ENCODE results near the gene LMNTD2.

Gene LMNTD2

GRCh38 chr11:596374-596773 is 35.8 kb upstream of the LMNTD2 start:
- H3K4me3 ChIP-seq (ENCODE audit: low read depth, low read length): no peak overlapping the region
- TF ChIP-seq CTCF (conservative IDR thresholded peaks at IDR 0.05; ENCODE audit: low read depth, low read length): no peak
- no peak for DNase-seq (ENCODE audit: low read depth)

DNA sequence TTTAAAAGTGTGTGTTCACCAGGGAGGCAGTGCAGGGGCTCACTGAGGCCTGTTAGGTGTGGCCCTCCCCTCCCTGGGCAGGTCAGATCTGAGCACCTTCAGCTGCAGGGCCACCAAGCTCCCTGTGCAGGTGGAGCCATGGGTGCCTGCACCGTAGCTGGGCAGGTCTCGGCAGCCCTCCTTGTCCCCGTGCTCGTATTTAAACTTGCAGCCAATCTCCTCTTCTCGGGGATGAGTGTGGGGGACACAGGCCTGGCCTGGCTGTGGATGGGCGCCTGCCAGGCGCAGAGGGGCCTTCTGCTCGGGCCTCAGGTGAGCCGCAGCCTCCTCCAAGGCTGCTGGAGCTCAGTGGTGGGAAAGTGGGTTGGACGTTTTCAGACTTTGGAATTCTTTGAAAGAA is 34.9 kb upstream of the LMNTD2 start:
- no peak for DNase-seq (ENCODE audit: low read depth)
- no peak overlapping the region for H3K4me3 ChIP-seq (ENCODE audit: low read depth, low read length)
- TF ChIP-seq CTCF (conservative IDR thresholded peaks at IDR 0.05; ENCODE audit: low read depth, low read length): no peak

GRCh38 chr11:593347-593746 is 32.8 kb upstream of the LMNTD2 start:
- DNase-seq (ENCODE audit: low read depth): no peak
- no peak for TF ChIP-seq CTCF (conservative IDR thresholded peaks at IDR 0.05; ENCODE audit: low read depth, low read length)
- no peak overlapping the region for H3K4me3 ChIP-seq (ENCODE audit: low read depth, low read length)

GRCh38 chr11:592918-593317 is 32.4 kb upstream of the LMNTD2 start:
- no peak for TF ChIP-seq CTCF (conservative IDR thresholded peaks at IDR 0.05; ENCODE audit: low read depth, low read length)
- no peak for DNase-seq (ENCODE audit: low read depth)
- no peak overlapping the region for H3K4me3 ChIP-seq (ENCODE audit: low read depth, low read length)

DNA sequence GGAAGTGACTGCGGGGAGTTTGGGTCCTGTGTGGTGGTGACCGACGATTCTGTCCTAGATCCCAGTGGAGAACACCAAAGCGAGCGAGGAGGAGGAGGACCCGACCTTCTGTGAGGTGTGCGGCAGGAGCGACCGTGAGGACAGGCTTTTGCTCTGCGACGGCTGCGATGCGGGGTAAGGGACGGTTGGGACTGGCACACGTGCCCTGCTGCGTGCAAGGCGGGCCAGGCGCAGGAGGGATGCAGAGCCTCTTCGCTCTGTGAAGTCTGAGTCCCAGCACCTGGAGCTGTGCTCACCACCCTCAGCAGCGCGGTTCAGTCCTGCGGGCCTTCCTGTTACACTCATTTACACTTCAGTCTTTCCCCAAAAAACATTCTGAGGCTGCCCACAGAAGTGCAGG is 32.0 kb upstream of the LMNTD2 start:
- DNase-seq (ENCODE audit: low read depth): no peak
- H3K4me3 ChIP-seq (ENCODE audit: low read depth, low read length): no peak overlapping the region
- no peak for TF ChIP-seq CTCF (conservative IDR thresholded peaks at IDR 0.05; ENCODE audit: low read depth, low read length)

DNA sequence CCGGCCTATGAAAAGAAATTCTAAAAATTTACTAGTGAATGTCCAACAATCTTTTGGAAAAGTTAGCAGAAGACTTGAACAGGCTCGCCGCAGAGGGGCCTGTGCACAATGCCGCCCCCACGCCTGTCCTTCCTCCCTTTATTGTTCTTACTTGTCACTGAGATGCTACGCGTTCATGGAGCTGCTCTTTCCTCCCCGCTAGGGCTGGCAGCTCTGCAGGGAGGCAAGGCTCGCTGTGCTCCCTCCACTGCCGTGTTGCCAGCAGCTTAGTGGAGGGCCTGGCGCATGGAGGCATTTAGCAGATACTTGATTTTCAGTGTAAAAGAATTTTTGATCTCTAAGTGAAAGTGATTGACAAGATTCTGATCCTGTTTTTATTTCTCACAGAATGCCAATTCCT is 30.5 kb upstream of the LMNTD2 start:
- no peak for DNase-seq (ENCODE audit: low read depth)
- H3K4me3 ChIP-seq (ENCODE audit: low read depth, low read length): no peak overlapping the region
- no peak for TF ChIP-seq CTCF (conservative IDR thresholded peaks at IDR 0.05; ENCODE audit: low read depth, low read length)

- TF ChIP-seq CTCF (conservative IDR thresholded peaks at IDR 0.05; ENCODE audit: low read depth, low read length): no peak
- no peak overlapping the region for H3K4me3 ChIP-seq (ENCODE audit: low read depth, low read length)
- no peak for DNase-seq (ENCODE audit: low read depth)
Observed at GRCh38 chr11:589798-590197, 29.3 kb upstream of the LMNTD2 start.

Measured in choroid plexus epithelial cell (primary cell).